Calu3 (cell line): ENCODE measurements around the gene NAALAD2. TPM values are rescaled to one million over a fixed set of nuclear protein-coding genes. Genes with fewer than 3 reads are reported as not detected.
"Not testable (repeated sequence)": the region's sequence is repeated elsewhere in the genome, so short reads cannot be mapped to it uniquely, and the experiment has no call there.

Source experiments
- BruUV-seq: library from RNA; stranded (reverse); fragments of 400-500 nt; replicated peaks from 2 replicates; lab custom pipeline; 2021; lab: Mats Ljungman, UMichigan
- CTCF ChIA-PET: fragments of 300-600 bp; sonication (Branson Sonifier 250); formaldehyde crosslinking; loops from one replicate; lab custom pipeline; 2022; ENCODE audit warnings: antibody characterized with exemption; lab: Charles Lee
- DNase-seq: peaks from one replicate; pipeline ENCODE4 v3.0.0; 2022
- H3K27ac Mint-ChIP-seq: one replicate; pipeline ENCODE4 v1.8.0; 2022; ENCODE audit warnings: mixed read lengths; ENCODE audit not compliant: unreplicated experiment
- H3K27me3 Mint-ChIP-seq: one replicate; pipeline ENCODE4 v1.8.0; 2022; ENCODE audit warnings: mixed read lengths; ENCODE audit not compliant: unreplicated experiment
- H3K36me3 Mint-ChIP-seq: one replicate; pipeline ENCODE4 v1.8.0; 2022; ENCODE audit warnings: mild to moderate bottlenecking, moderate library complexity, mixed read lengths; ENCODE audit not compliant: insufficient read depth, unreplicated experiment
- H3K4me1 Mint-ChIP-seq: one replicate; pipeline ENCODE4 v1.8.0; 2022; ENCODE audit warnings: mild to moderate bottlenecking, low read depth, mixed read lengths; ENCODE audit not compliant: unreplicated experiment
- H3K4me3 Mint-ChIP-seq: one replicate; pipeline ENCODE4 v1.8.0; 2022; ENCODE audit warnings: mild to moderate bottlenecking, low read depth, moderate library complexity, mixed read lengths; ENCODE audit not compliant: unreplicated experiment
- H3K9me3 Mint-ChIP-seq: one replicate; pipeline ENCODE4 v1.8.0; 2022; ENCODE audit warnings: low read depth, mixed read lengths; ENCODE audit not compliant: unreplicated experiment
- intact Hi-C: fragments of 100-400 bp; cut with micrococcal nuclease; formaldehyde crosslinking; loops from one replicate; pipeline ENCODE4 v1.10.0; 2022; ENCODE audit not compliant: unreplicated experiment
- total RNA-seq: library from RNA; stranded (reverse); gene quantifications from 2 replicates; pipeline ENCODE4 v1.2.3, GENCODE V29; 2022
- TF ChIP-seq, protein P1 (sequence below): fragments of 200-600 bp; IDR thresholded peaks from one replicate; pipeline ENCODE4 v1.8.0; 2022; ENCODE audit warnings: antibody characterized with exemption; ENCODE audit not compliant: unreplicated experiment

NAALAD2 gene
- total RNA-seq, 1 experiment from 2014 or later, result 0.38 TPM

DNA sequence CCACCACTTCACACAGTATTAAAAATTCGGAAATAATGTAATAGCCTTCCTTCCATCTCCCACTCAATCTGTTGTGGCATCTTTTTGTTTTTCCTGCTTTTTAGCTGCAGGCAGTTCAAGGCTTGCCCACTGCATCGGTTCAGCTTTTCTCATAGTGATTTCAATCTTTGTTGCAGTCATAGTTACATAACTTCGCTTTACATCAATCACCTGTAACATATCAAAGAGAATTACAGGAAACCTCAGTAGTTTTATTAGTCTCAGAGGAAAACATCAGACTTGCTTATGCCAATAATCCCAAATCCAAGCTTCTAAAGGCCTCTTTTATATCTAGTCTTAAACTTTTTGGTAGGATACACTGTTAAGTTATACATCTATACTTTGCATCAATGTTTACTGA, 67.9 kb downstream of the NAALAD2 start:
- no peak overlapping the region for H3K27ac Mint-ChIP-seq
- no peak overlapping the region for H3K4me3 Mint-ChIP-seq
- CTCF ChIA-PET, result no interaction called here
- no peaks in the 10 kb centered on the region for H3K9me3 Mint-ChIP-seq
- H3K4me1 Mint-ChIP-seq, result no peaks in the 10 kb centered on the region
- TF ChIP-seq, protein P1, sequence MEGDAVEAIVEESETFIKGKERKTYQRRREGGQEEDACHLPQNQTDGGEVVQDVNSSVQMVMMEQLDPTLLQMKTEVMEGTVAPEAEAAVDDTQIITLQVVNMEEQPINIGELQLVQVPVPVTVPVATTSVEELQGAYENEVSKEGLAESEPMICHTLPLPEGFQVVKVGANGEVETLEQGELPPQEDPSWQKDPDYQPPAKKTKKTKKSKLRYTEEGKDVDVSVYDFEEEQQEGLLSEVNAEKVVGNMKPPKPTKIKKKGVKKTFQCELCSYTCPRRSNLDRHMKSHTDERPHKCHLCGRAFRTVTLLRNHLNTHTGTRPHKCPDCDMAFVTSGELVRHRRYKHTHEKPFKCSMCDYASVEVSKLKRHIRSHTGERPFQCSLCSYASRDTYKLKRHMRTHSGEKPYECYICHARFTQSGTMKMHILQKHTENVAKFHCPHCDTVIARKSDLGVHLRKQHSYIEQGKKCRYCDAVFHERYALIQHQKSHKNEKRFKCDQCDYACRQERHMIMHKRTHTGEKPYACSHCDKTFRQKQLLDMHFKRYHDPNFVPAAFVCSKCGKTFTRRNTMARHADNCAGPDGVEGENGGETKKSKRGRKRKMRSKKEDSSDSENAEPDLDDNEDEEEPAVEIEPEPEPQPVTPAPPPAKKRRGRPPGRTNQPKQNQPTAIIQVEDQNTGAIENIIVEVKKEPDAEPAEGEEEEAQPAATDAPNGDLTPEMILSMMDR, result no peak
- H3K36me3 Mint-ChIP-seq, result peaks cover 27% of the 10 kb centered on the region
- no peak for DNase-seq
- BruUV-seq, result no TSS peak
- intact Hi-C loops, result no loop called here
- H3K27me3 Mint-ChIP-seq, result no peaks in the 10 kb centered on the region

- Mint-ChIP-seq H3K27ac (no peak overlapping the region), H3K36me3 (peaks cover 27% of the 10 kb centered on the region), H3K4me1 (no peaks in the 10 kb centered on the region), H3K9me3 (no peaks in the 10 kb centered on the region), H3K27me3 (no peaks in the 10 kb centered on the region), H3K4me3 (no peak overlapping the region)
- no peak for DNase-seq
- TF ChIP-seq, protein P1, result no peak
- CTCF ChIA-PET, result no interaction called here
- BruUV-seq, result no TSS peak
- intact Hi-C loops, result no loop called here
Measured at GRCh38 chr11:90204407-90204806, 69.9 kb downstream of the NAALAD2 start.

DNA sequence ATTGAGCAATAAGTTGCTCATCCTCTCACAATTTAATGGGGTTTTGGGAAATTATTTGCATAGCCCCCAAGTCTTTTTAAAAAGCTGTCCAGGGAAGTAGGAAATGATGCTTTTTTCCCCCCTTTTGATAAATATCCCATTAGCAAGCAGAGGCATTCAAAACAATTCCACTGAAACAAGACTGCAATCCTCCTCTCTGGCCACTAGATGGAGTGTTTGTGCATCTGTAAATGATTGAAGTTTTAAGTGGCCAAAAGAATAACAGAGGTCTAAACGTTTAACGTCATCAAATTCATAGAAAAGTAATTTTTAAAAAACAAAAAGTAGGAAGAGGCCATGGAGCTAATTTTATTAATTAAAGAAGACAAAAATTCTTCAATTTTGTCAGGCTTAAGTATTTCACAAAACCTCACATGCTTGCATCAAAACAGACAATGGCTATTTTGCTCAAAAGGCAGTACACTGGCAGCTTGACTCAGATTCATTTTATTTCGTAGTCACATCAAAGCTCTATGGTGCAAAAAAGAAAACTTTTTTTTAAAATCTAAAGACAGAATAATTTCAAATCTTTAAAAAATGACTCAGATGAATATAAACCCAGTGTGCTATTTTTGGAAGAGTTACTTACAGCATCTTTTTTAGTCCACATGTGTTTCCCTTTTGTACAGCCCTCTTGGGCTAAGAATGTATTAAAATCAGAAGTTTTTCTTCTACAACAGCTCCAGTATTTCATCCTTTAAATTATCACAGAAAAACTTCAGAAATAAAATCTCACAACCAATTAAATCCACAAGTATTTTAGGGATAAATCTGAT, 70.6 kb downstream of the NAALAD2 start:
- Mint-ChIP-seq H3K36me3 (peaks cover 27% of the 10 kb centered on the region), H3K27ac (no peak overlapping the region), H3K4me1 (no peaks in the 10 kb centered on the region), H3K4me3 (no peak overlapping the region), H3K9me3 (no peaks in the 10 kb centered on the region), H3K27me3 (no peaks in the 10 kb centered on the region)
- no peak for DNase-seq
- no TSS peak for BruUV-seq
- TF ChIP-seq, protein P1, result peak; percentile 43
- CTCF ChIA-PET, result no interaction called here
- intact Hi-C loops, result no loop called here

GRCh38 chr11:90207992-90208391, 73.5 kb downstream of the NAALAD2 start:
- peaks cover 26% of the 10 kb centered on the region for H3K36me3 Mint-ChIP-seq
- H3K9me3 Mint-ChIP-seq, CTCF ChIA-PET, DNase-seq, H3K4me3 Mint-ChIP-seq, H3K4me1 Mint-ChIP-seq, BruUV-seq, H3K27ac Mint-ChIP-seq, H3K27me3 Mint-ChIP-seq, intact Hi-C loops: not testable (repeated sequence)

GRCh38 chr11:90208857-90209256, 74.4 kb downstream of the NAALAD2 start:
- H3K9me3 Mint-ChIP-seq, result no peaks in the 10 kb centered on the region
- peaks cover 26% of the 10 kb centered on the region for H3K36me3 Mint-ChIP-seq
- TF ChIP-seq, protein P1, result no peak
- intact Hi-C loops, result no loop called here
- no peaks in the 10 kb centered on the region for H3K4me1 Mint-ChIP-seq
- BruUV-seq, result no TSS peak
- H3K4me3 Mint-ChIP-seq, result no peak overlapping the region
- CTCF ChIA-PET, result no interaction called here
- H3K27ac Mint-ChIP-seq, result no peak overlapping the region
- no peak for DNase-seq
- no peaks in the 10 kb centered on the region for H3K27me3 Mint-ChIP-seq
